ENCODE results near the gene PRDX3. TPM values are rescaled to one million over a fixed set of nuclear protein-coding genes. Genes with fewer than 3 reads are reported as not detected.

PRDX3 gene
- polyA plus RNA-seq, 1 of the 3 experiments (the other 2 are of a cell fraction): 193 TPM

GRCh38 chr10:119199231-119199992 is 20.8 kb upstream of the PRDX3 start:
- no peak overlapping the region for H2AFZ ChIP-seq (ENCODE audit: low read depth)
- peaks cover 11% of the 10 kb centered on the region for H3F3A ChIP-seq (replicated peaks; ENCODE audit: insufficient read depth)
- H3K4me2 ChIP-seq: no peak overlapping the region
- no peaks in the 10 kb centered on the region for H3K79me2 ChIP-seq (ENCODE audit: insufficient read depth)
- CTCF ChIA-PET: interaction anchor here (0.5 to 15.4 kb wide), 66 partner anchors 7 to 632 kb away, joined by 3 to 505 read pairs (median 5); partner anchors contain the start of genes GRK5, PRDX3 and RGS10
- no peaks in the 10 kb centered on the region for H3K27me3 ChIP-seq (ENCODE audit: insufficient read depth)
- POLR2A ChIA-PET: interaction anchor here (0.8 to 1.0 kb wide), 2 partner anchors 20 to 246 kb away, joined by 3 to 4 read pairs; no protein-coding TSS in a partner anchor
- no peaks in the 10 kb centered on the region for H3K36me3 ChIP-seq (replicated peaks in 1 of 2; ENCODE audit: control insufficient read depth in 1 of 2, insufficient read depth in 2 of 2, low read length in 1 of 2)
- peaks cover 0 to 9% of the 10 kb centered on the region in 2 experiments; a peak in 2 of 4 replicates for H3K4me1 ChIP-seq (ENCODE audit: control insufficient read depth in 1 of 2, insufficient read depth in 2 of 2, low read depth in 1 of 2, low read length in 1 of 2)
- no peak overlapping the region for H3K27ac ChIP-seq (ENCODE audit: low read depth in 2 of 2, low read length in 1 of 2)
- TF ChIP-seq RAD21 (IDR thresholded peaks at IDR 0.05; ENCODE audit: low read length): peak; percentile 98
- no peak for TF ChIP-seq GABPA (IDR thresholded peaks at IDR 0.05; ENCODE audit: low read depth)
- TF ChIP-seq SMC3 (IDR thresholded peaks at IDR 0.05; ENCODE audit: low read depth, low read length): peak; percentile 92
- TF ChIP-seq CHD2 (IDR thresholded peaks at IDR 0.05; ENCODE audit: low read length, partially characterized antibody): peak; percentile 33
- TF ChIP-seq CTCF (IDR thresholded peaks at IDR 0.05): peak; percentile 74
- H3K9me2 ChIP-seq: no peaks in the 10 kb centered on the region
- no peak overlapping the region for H3K4me3 ChIP-seq (ENCODE audit: low read depth in 2 of 2, low read length in 1 of 2)
- no peaks in the 10 kb centered on the region for H4K20me1 ChIP-seq (ENCODE audit: insufficient read depth)
- H3K9ac ChIP-seq: no peak overlapping the region
- peak; percentile 78 for DNase-seq
- 48% methylated on average over 9 of the region's 9 CpGs for WGBS (ENCODE audit: low lambda C conversion rate)
- H3K9me3 ChIP-seq: no peaks in the 10 kb centered on the region

- no peak overlapping the region for H3K9ac ChIP-seq
- no peaks in the 10 kb centered on the region for H3K9me2 ChIP-seq
- H3K4me2 ChIP-seq: no peak overlapping the region
- no peaks in the 10 kb centered on the region for H3K9me3 ChIP-seq
- no peak overlapping the region for H3K27ac ChIP-seq (ENCODE audit: low read depth in 2 of 2, low read length in 1 of 2)
- CTCF ChIA-PET: interaction anchor here (0.8 to 15.4 kb wide), 33 partner anchors 8 to 631 kb away, joined by 3 to 505 read pairs (median 5); partner anchors contain the start of genes GRK5 and RGS10
- no peak for DNase-seq
- no peak overlapping the region for H2AFZ ChIP-seq (ENCODE audit: low read depth)
- WGBS (ENCODE audit: low lambda C conversion rate): 61% methylated on average over 7 of the region's 7 CpGs
- no peaks in the 10 kb centered on the region for H4K20me1 ChIP-seq (ENCODE audit: insufficient read depth)
- H3K36me3 ChIP-seq (replicated peaks in 1 of 2; ENCODE audit: control insufficient read depth in 1 of 2, insufficient read depth in 2 of 2, low read length in 1 of 2): no peaks in the 10 kb centered on the region
- no peaks in the 10 kb centered on the region for H3K79me2 ChIP-seq (ENCODE audit: insufficient read depth)
- H3K4me1 ChIP-seq (ENCODE audit: control insufficient read depth in 1 of 2, insufficient read depth in 2 of 2, low read depth in 1 of 2, low read length in 1 of 2): peaks cover 0 to 5% of the 10 kb centered on the region in 2 experiments; a peak in 2 of 4 replicates
- no peak for TF ChIP-seq FOSL2 (IDR thresholded peaks at IDR 0.05; ENCODE audit: borderline replicate concordance, low read depth)
- 0 out of 2 replicates have a peak, but pooled peaks have one; percentile 5 for TF ChIP-seq SMC3 (IDR thresholded peaks at IDR 0.05; ENCODE audit: low read depth, low read length)
- peak; percentile 29; the same call in 1 of the 2 replicates for TF ChIP-seq RAD21 (IDR thresholded peaks at IDR 0.05; ENCODE audit: low read length)
- no peak for TF ChIP-seq RFX5 (IDR thresholded peaks at IDR 0.05; ENCODE audit: low read length)
- peak; percentile 50 for TF ChIP-seq CTCF (IDR thresholded peaks at IDR 0.05)
- no peaks in the 10 kb centered on the region for H3K27me3 ChIP-seq (ENCODE audit: insufficient read depth)
- POLR2A ChIA-PET: interaction anchor here (0.8 kb wide), 1 partner anchor 19 kb away, joined by 3 read pairs; no protein-coding TSS in a partner anchor
- peaks cover 10% of the 10 kb centered on the region for H3F3A ChIP-seq (replicated peaks; ENCODE audit: insufficient read depth)
- no peak overlapping the region for H3K4me3 ChIP-seq (ENCODE audit: low read depth in 2 of 2, low read length in 1 of 2)
These were observed 19.8 kb upstream of the PRDX3 start for GRCh38 chr10:119198438-119198837.

All from SK-N-SH (cell line).